HG02981 (cell line): ENCODE measurements around the gene ARSD.
A peak's percentile ranks its signal among the peaks of the same experiment; 100 is the strongest.
"Not testable (repeated sequence)": the region's sequence is repeated elsewhere in the genome, so short reads cannot be mapped to it uniquely, and the experiment has no call there.

Experiments
- ATAC-seq: cut with Tn5 transposase; IDR thresholded peaks from one replicate; pipeline ENCODE4 v1.9.1; 2021; ENCODE audit warnings: mild to moderate bottlenecking, moderate library complexity; ENCODE audit not compliant: unreplicated experiment

The ARSD gene, protein sequence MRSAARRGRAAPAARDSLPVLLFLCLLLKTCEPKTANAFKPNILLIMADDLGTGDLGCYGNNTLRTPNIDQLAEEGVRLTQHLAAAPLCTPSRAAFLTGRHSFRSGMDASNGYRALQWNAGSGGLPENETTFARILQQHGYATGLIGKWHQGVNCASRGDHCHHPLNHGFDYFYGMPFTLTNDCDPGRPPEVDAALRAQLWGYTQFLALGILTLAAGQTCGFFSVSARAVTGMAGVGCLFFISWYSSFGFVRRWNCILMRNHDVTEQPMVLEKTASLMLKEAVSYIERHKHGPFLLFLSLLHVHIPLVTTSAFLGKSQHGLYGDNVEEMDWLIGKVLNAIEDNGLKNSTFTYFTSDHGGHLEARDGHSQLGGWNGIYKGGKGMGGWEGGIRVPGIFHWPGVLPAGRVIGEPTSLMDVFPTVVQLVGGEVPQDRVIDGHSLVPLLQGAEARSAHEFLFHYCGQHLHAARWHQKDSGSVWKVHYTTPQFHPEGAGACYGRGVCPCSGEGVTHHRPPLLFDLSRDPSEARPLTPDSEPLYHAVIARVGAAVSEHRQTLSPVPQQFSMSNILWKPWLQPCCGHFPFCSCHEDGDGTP

GRCh38 chrX:2928583-2929434, at the start of gene ARSD:
TSS of gene ARSD (minus strand) at chrX:2929339. CDS start at chrX:2929275, 64 bp downstream.
- peak; percentile 91 for ATAC-seq

- ATAC-seq: not testable (repeated sequence)
These were observed 49.5 kb upstream of the ARSD start for GRCh38 chrX:2978639-2979038.

DNA sequence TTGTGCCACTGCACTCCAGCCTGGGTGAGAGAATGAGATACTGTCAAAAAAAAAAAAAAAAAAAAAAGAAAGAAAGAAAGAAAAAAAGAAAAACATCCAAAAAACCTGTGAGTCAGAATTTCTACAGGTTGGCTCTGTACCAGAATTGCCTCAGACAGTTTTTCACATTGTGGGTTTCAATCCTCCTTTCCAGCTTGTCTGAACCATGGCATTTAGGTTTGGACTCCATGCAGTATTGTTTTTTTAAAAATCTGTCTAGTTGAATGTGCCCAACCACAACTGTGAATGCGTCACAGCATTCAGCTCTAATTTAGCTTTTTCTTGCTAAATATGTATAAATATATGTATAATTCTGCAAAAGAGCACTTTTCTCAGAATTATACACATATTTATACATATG, 45.8 kb upstream of the ARSD start:
- no peak for ATAC-seq

DNA sequence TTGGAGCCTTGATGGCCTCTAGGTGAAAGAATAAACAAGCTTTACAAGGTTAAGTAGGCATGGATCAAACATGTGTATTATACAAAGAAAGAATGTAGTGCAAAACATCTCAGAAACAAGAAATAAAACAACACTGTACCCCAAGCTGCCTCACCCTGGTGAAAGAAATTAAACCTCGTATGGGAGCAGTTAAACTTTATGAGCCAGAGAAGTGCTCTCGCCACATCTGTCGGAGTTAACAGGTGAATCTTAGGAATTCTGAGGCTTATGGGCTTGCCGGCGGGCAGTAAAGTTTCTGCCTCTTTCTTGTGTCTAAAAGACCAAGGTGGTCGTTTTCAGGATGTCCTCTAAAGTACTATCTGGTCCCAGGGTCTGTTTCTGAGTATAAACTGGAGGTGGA, 43.3 kb upstream of the ARSD start:
- ATAC-seq: no peak

DNA sequence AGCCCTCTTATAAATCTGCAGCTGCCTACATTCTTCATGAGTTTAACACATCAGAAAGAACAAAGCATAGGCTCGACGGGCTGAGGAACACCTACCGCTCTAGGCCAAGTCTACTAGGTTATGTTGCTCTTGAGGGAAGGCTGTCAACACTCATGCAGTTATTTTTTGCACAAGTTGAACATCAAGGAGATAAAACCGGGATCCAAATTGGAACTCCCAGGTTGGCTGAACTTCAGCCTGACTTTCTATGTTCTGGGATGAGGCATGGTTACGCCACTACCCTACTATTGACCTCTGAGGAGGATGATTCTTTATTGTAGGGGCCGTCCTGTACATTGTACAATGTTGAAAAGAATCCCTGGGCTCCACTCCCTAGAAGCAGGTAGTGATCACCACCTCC, 39.9 kb upstream of the ARSD start:
- ATAC-seq: no peak

DNA sequence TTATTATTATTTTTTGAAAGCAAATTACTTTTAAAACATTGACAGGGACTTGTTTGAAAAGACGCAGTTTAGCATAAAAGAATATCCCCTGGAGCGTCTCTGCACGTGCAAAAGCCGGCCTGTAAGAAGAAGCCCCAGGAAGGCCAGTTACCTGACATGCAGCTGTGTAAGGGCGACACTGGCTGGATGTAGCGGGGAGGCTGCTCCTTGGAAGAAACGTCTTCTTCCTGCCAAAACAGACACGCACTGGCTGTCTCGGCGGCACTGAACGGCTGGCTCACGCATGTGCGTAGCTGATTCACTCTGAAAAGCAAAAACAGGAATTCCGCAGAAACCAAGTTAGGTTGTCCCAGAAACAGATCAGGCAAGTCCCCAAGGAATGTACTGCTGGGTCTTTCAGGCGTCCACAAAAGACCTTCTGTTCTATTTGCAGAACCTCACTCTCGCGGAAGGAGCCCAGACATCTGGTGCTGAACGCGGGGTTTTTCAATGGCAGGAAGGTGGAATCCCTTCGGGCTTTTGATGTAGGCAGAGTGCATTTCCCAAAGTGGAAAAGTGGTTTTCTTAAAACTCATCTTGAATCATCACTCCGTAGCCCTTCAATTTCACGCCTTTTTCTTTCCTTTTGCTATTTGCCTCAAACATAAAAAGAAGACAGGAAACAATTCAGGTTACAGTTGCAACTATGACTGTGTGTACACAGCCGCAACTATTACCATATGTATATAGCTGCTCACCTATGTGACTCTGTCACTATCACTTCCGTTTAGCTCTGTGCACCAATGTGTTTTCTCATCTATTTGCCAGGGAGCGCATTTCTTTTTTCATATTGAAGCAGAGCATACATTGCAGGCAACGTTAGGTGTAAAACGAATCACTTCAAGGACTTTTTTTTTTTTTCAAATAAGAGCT, 39.1 kb upstream of the ARSD start:
- no peak for ATAC-seq

DNA sequence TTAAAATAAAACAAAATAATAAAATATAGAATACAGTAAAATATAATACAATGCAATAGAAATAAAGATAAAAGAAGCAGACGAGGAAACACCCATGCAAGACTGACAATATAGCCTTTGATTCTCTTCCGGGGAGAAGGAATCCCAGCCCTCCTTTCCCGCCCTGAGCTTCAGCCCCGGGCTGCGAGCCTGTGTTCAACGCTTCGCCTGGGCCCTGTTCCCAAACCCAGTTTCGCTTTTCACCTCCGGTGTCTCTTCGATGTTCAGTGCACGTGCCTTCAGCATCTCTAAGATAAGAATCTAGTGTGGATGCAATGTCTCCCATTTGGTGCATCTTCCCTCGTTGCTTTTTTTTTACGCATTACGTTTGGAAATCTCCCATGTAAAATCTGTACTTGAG, 38.4 kb upstream of the ARSD start:
- no peak for ATAC-seq

- no peak for ATAC-seq
These were observed 37.9 kb upstream of the ARSD start for GRCh38 chrX:2967012-2967411.

GRCh38 chrX:2965965-2966364, 36.8 kb upstream of the ARSD start:
- ATAC-seq: peak; percentile 67

GRCh38 chrX:2963992-2964794, 35.1 kb upstream of the ARSD start:
- not testable (repeated sequence) for ATAC-seq

DNA sequence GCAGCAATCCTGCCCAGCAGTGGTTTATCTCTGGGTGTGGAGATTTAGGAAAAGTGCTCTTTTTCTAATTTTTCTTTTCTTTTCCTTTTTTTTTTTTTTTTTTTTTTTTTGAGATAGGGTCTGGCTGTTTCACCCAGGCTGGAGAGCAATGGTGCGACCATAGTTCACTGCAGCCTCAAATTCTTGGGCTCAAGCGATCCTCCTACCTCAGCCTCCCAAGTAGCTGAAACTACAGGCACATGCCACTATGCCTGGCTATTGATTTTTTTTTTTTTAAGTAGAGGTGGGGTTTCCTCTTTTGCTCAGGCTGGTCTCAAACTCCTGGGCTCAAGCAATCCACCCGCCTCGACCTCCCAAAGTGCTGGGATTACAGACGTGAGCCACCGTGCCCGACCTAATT, 34.3 kb upstream of the ARSD start:
- not testable (repeated sequence) for ATAC-seq

DNA sequence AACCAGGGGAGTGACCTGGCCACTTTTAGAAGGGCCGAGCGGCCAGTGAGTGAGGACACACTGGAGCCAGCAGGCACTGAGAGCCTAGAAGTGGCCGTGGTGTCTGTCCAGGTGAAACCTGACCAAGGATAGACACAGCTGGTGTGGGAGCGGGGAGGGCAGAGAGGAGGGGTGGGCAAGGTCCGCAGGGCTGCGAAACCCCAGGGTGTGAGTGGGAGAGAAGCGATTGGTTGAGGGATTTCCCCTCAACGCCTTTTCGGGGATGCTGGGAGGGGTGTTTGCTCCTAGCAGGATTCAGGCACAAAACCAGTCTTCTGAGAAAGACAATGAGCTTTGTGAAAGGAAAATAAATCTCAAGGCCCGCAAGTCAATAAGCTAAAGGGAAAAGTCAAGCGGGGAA, 33.2 kb upstream of the ARSD start:
- ATAC-seq: no peak

GRCh38 chrX:2960861-2961515, 31.8 kb upstream of the ARSD start:
- ATAC-seq: no peak

DNA sequence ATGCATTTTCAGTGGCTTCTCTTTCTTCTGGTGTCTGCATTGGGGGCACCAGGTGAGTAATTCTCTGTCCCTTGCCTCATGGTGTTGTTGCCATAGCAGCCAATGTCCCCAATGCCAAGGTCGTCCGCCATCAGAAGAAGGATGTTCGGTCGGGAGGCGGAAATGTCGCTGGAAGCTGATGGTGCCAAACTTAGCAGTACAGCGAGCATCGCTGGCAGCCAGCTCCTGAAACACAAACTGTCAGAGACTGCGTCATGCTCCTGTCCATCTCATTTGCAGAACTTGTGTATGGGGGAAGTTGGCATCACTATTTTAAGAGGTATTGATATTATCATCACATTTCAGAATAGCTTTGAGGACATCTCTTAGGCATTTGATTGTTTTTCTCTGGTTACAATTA, 29.1 kb upstream of the ARSD start:
- no peak for ATAC-seq

GRCh38 chrX:2955838-2956237, 26.7 kb upstream of the ARSD start:
- ATAC-seq: no peak

DNA sequence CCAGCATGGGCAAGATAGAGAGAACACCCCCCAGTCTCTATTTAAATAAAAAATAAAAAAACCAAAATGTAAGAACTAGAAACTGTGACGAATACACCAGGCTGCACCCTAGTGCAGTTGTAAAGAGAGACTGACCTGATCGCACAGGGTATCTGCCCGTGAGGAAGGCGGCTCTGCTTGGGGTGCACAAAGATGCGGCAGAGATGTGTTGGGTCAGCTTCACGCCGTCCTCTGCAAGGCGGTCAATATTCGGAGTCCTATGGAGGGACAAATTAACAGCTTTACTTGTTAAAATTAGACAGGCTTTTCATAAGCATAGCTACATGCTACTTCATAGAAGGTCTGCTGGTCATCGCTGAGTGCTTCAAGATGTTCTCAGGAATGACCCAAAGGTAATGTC, 26.1 kb upstream of the ARSD start:
- no peak for ATAC-seq

DNA sequence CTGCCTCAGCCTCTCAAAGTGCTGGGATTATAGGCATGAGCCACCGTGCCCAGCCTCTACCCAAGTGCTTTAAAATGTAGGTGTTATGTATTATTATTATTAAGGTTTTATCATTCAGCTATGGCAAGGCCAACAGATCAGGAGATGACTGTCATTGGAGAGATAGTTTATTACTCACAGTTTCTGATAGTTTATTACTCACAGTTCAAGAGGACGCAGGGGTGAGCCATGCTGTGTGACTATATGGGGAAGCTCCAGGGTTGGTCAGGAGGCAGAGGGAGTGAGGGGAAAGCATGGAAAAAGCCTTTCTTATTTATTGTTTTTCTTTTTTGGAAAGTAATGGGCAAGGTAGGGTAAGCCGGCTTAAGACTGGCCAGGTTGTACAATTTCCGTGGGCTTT, 25.4 kb upstream of the ARSD start:
- no peak for ATAC-seq

GRCh38 chrX:2937942-2938341, 8.8 kb upstream of the ARSD start:
- not testable (repeated sequence) for ATAC-seq
